Fibroblast of lung (primary cell): ENCODE results near the gene DNAH9. TPM values are rescaled to one million over a fixed set of nuclear protein-coding genes. Genes with fewer than 3 reads are reported as not detected.

ENCODE experiments used
- DNase-seq, 2 donors: peaks; one replicate each; pipeline versions ENCODE4 v3.0.0 to v3.0.0-alpha.2; 2010; ENCODE audit warnings: low read depth in 2 of 2
- H2AFZ ChIP-seq: 2 replicates; pipeline ENCODE4 v1.5.1; 2012; ENCODE audit warnings: low read length, control low read depth, inconsistent platforms
- H3K27ac ChIP-seq: 2 replicates; pipeline ENCODE4 v1.5.1; 2011; ENCODE audit warnings: low read length, control low read depth; ENCODE audit not compliant: insufficient read depth
- H3K27me3 ChIP-seq: 2 replicates; pipeline ENCODE4 v1.5.1; 2011; ENCODE audit warnings: mild to moderate bottlenecking, low read length; ENCODE audit not compliant: control insufficient read depth, insufficient read depth
- H3K36me3 ChIP-seq: 2 replicates; pipeline ENCODE4 v1.5.1; 2011; ENCODE audit warnings: low read length; ENCODE audit not compliant: control insufficient read depth, insufficient read depth
- H3K4me1 ChIP-seq: 2 replicates; pipeline ENCODE4 v1.5.1; 2011; ENCODE audit warnings: low read length; ENCODE audit not compliant: control insufficient read depth, insufficient read depth; ENCODE audit errors: extremely low read depth
- H3K4me2 ChIP-seq: 2 replicates; pipeline ENCODE4 v1.5.1; 2011; ENCODE audit warnings: low read length, control low read depth; ENCODE audit not compliant: insufficient read depth; ENCODE audit errors: extremely low read depth
- H3K4me3 ChIP-seq, 4 experiments: fragments of 200-600 bp in 1 of 4; sonication (generic) in 1 of 4; replicated peaks in 1 of 4; 2 replicates each; pipeline ENCODE4 v1.5.1; 2011 to 2016; ENCODE audit warnings: low read length in 4 of 4, low read depth in 3 of 4, mild to moderate bottlenecking in 3 of 4, control low read depth in 2 of 4, inconsistent platforms in 1 of 4, mixed read lengths in 1 of 4; ENCODE audit not compliant: insufficient read depth in 1 of 4; ENCODE audit errors: control extremely low read depth in 1 of 4
- H3K79me2 ChIP-seq: 2 replicates; pipeline ENCODE4 v1.5.1; 2012; ENCODE audit warnings: mild to moderate bottlenecking, low read length, inconsistent platforms; ENCODE audit not compliant: control insufficient read depth, insufficient read depth
- H3K9ac ChIP-seq: 2 replicates; pipeline ENCODE4 v1.5.1; 2011; ENCODE audit warnings: mild to moderate bottlenecking, low read length, control low read depth; ENCODE audit not compliant: insufficient read depth
- H3K9me3 ChIP-seq: 2 replicates; pipeline ENCODE4 v1.5.1; 2012; ENCODE audit warnings: low read depth, low read length; ENCODE audit not compliant: control insufficient read depth, insufficient read depth
- H4K20me1 ChIP-seq: 2 replicates; pipeline ENCODE4 v1.5.1; 2011; ENCODE audit warnings: low read length; ENCODE audit not compliant: control insufficient read depth, insufficient read depth; ENCODE audit errors: extremely low read depth
- EZH2 ChIP-seq: IDR thresholded peaks from 2 replicates; pipeline ENCODE4 v1.5.1; 2012; ENCODE audit warnings: low read length, control low read depth, mild to moderate bottlenecking; ENCODE audit errors: missing control alignments
- polyA plus RNA-seq, 2 donors: library from polyadenylated mRNA; depleted of rRNA in 1 of 2; stranded (reverse) in 1 of 2; unstranded in 1 of 2; fragments of >200 nt; gene quantifications; 2 replicates each; pipeline ENCODE4 v1.2.1, GENCODE V29; 2011 to 2012; ENCODE audit warnings: missing spikeins in 1 of 2
- total RNA-seq: library from RNA; depleted of rRNA; stranded (reverse); fragments of >200 nt; gene quantifications from 2 replicates; pipeline ENCODE4 v1.2.1, GENCODE V29; 2014
- TF ChIP-seq, protein P1 (sequence below), 2 donors: IDR thresholded peaks in 1 of 2; conservative IDR thresholded peaks in 1 of 2; 1 replicate in 1 of 2; 2 replicates in 1 of 2; pipeline ENCODE4 v1.5.1; 2011 to 2012; ENCODE audit warnings: low read length in 2 of 2, control low read depth in 1 of 2, inconsistent platforms in 1 of 2, low read depth in 1 of 2, mild to moderate bottlenecking in 1 of 2

Gene DNAH9
- total and polyA plus RNA-seq, 2 donors (not counting 1 experiment from before 2014, with no cell fraction given) = not detected

DNA sequence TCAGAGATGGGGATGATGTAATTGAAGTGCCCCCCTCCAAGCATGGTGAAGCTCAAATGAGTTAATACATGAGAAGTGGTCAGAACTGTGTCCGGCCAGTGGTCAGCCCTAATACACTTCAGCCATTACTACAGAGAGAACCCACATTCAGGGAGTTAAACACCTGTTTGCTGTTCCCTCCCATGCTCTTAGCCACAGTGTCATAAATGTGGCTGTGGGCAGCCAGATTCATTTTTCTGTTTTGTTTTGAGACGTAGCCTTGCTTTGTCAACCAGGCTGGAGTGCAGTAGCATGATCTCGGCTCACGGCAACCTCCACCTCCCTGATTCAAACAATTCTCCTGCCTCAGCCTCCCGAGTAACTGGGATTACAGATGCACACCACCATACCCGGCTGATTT lies 139.9 kb downstream of the DNAH9 start:
- Histone ChIP-seq H3K36me3 (no peaks in the 10 kb centered on the region), H3K9me3 (no peaks in the 10 kb centered on the region), H2AFZ (no peak overlapping the region), H4K20me1 (no peaks in the 10 kb centered on the region), H3K27ac (no peak overlapping the region), H3K79me2 (no peaks in the 10 kb centered on the region), H3K4me3 (no peak overlapping the region), H3K4me1 (no peaks in the 10 kb centered on the region), H3K9ac (no peak overlapping the region), H3K27me3 (no peaks in the 10 kb centered on the region), H3K4me2 (no peak overlapping the region)
- no peak for DNase-seq
- no peak for TF ChIP-seq EZH2
- TF ChIP-seq, protein P1, sequence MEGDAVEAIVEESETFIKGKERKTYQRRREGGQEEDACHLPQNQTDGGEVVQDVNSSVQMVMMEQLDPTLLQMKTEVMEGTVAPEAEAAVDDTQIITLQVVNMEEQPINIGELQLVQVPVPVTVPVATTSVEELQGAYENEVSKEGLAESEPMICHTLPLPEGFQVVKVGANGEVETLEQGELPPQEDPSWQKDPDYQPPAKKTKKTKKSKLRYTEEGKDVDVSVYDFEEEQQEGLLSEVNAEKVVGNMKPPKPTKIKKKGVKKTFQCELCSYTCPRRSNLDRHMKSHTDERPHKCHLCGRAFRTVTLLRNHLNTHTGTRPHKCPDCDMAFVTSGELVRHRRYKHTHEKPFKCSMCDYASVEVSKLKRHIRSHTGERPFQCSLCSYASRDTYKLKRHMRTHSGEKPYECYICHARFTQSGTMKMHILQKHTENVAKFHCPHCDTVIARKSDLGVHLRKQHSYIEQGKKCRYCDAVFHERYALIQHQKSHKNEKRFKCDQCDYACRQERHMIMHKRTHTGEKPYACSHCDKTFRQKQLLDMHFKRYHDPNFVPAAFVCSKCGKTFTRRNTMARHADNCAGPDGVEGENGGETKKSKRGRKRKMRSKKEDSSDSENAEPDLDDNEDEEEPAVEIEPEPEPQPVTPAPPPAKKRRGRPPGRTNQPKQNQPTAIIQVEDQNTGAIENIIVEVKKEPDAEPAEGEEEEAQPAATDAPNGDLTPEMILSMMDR (conservative IDR thresholded peaks at IDR 0.05 in 1 of 2, IDR thresholded peaks at IDR 0.05 in 1 of 2; ENCODE audit: low read depth in 1 of 2, low read length in 2 of 2) = no peak

DNA sequence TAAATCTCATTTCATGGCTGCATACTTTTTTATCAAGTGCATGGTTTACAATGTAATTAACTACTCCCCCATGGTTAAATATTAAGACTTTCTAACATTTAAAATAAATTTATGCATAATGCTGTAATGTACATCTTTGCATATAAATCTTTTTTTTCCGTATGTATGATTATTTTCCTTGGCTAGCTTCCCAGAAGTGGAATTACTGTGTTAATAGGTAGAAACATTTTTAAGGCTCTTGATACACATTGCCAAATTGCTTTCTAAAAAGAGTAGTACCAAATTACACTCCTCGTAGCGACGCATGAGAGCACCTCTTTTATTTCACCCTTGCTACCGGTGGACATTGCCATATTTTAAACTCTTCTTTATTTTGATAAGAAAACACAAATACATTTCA lies 141.1 kb downstream of the DNAH9 start:
- H2AFZ ChIP-seq = no peak overlapping the region
- H4K20me1 ChIP-seq = no peaks in the 10 kb centered on the region
- no peak overlapping the region for H3K4me2 ChIP-seq
- no peaks in the 10 kb centered on the region for H3K36me3 ChIP-seq
- H3K27ac ChIP-seq = no peak overlapping the region
- TF ChIP-seq, protein P1 (conservative IDR thresholded peaks at IDR 0.05 in 1 of 2, IDR thresholded peaks at IDR 0.05 in 1 of 2; ENCODE audit: low read depth in 1 of 2, low read length in 2 of 2) = no peak
- TF ChIP-seq EZH2 = no peak
- peak in 1 of 2 donors; percentile 0 for DNase-seq
- H3K9me3 ChIP-seq = no peaks in the 10 kb centered on the region
- no peaks in the 10 kb centered on the region for H3K27me3 ChIP-seq
- no peak overlapping the region for H3K4me3 ChIP-seq
- no peak overlapping the region for H3K9ac ChIP-seq
- no peaks in the 10 kb centered on the region for H3K79me2 ChIP-seq
- H3K4me1 ChIP-seq = no peaks in the 10 kb centered on the region

DNA sequence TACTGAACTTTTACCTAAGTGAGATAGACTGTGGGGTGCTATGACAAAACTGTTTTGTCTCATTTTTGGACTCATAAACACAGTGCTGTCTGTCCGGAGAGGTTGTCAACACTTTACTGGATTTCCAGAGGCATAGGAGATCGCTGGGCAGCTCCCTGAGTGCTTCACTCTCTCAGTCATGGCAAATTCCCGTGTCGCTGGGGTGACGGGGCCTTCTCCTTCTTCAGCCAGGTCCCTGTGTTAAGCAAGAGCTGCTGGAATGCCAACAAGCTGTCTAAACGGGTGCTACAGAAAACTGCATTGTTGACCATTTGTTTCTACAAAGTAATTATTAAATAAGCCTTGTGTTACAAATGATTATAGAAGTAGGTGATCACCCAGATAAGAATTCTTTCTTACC lies 141.6 kb downstream of the DNAH9 start:
- H3K79me2 ChIP-seq = no peaks in the 10 kb centered on the region
- H4K20me1 ChIP-seq = no peaks in the 10 kb centered on the region
- H3K9me3 ChIP-seq = no peaks in the 10 kb centered on the region
- TF ChIP-seq, protein P1 (conservative IDR thresholded peaks at IDR 0.05 in 1 of 2, IDR thresholded peaks at IDR 0.05 in 1 of 2; ENCODE audit: low read depth in 1 of 2, low read length in 2 of 2) = no peak
- no peak for TF ChIP-seq EZH2
- no peak overlapping the region for H3K9ac ChIP-seq
- H3K27ac ChIP-seq = no peak overlapping the region
- H3K4me1 ChIP-seq = no peaks in the 10 kb centered on the region
- H3K4me3 ChIP-seq = no peak overlapping the region
- H3K27me3 ChIP-seq = no peaks in the 10 kb centered on the region
- H2AFZ ChIP-seq = no peak overlapping the region
- DNase-seq = no peak
- no peaks in the 10 kb centered on the region for H3K36me3 ChIP-seq
- H3K4me2 ChIP-seq = no peak overlapping the region
